ENCODE results near the gene P2RY12. TPM values are rescaled to one million over a fixed set of nuclear protein-coding genes. Genes with fewer than 3 reads are reported as not detected.

P2RY12 gene
- total and polyA plus RNA-seq, 4 donors: 0.16 to 3.0 (median 1.2) TPM

- no peak for TF ChIP-seq CTCF (IDR thresholded peaks at IDR 0.05; ENCODE audit: control extremely low read depth, extremely low read depth)
- Histone ChIP-seq H3K4me3 (no peak overlapping the region), H3K27ac (ENCODE audit: low read depth in 1 of 2, low read length in 1 of 2) (no peak overlapping the region), H3K4me1 (ENCODE audit: control insufficient read depth in 5 of 5, insufficient read depth in 5 of 5, low read length in 5 of 5) (no peaks in the 10 kb centered on the region), H3K27me3 (ENCODE audit: control insufficient read depth in 3 of 3, insufficient read depth in 3 of 3, low read length in 2 of 3) (no peaks in the 10 kb centered on the region), H3K9me3 (ENCODE audit: control insufficient read depth in 4 of 4, insufficient read depth in 3 of 4, low read length in 3 of 4) (no peaks in the 10 kb centered on the region), H3K36me3 (ENCODE audit: control insufficient read depth in 4 of 4, insufficient read depth in 4 of 4, low read length in 4 of 4) (no peaks in the 10 kb centered on the region), H3K9ac (ENCODE audit: insufficient read depth in 1 of 2, low read length in 2 of 2) (no peak overlapping the region)
- DNase-seq (no peak), ATAC-seq (ENCODE audit: insufficient read depth, low FRiP score) (no peak)
- 13 to 24% methylated on average over 1 of the region's 1 CpG for WGBS, 2 donors
These were observed 33.9 kb downstream of the P2RY12 start for GRCh38 chr3:151350656-151351055.

GRCh38 chr3:151347432-151347831, 37.1 kb downstream of the P2RY12 start:
- DNase-seq (peak in 1 of 3 donors; percentile 20), ATAC-seq (ENCODE audit: insufficient read depth, low FRiP score) (peak; percentile 66)
- Histone ChIP-seq H3K4me3 (no peak overlapping the region), H3K9ac (ENCODE audit: insufficient read depth in 1 of 2, low read length in 2 of 2) (no peak overlapping the region), H3K27ac (ENCODE audit: low read depth in 1 of 2, low read length in 1 of 2) (no peak overlapping the region), H3K9me3 (ENCODE audit: control insufficient read depth in 4 of 4, insufficient read depth in 3 of 4, low read length in 3 of 4) (no peaks in the 10 kb centered on the region), H3K36me3 (ENCODE audit: control insufficient read depth in 4 of 4, insufficient read depth in 4 of 4, low read length in 4 of 4) (no peaks in the 10 kb centered on the region), H3K27me3 (ENCODE audit: control insufficient read depth in 3 of 3, insufficient read depth in 3 of 3, low read length in 2 of 3) (no peaks in the 10 kb centered on the region), H3K4me1 (ENCODE audit: control insufficient read depth in 5 of 5, insufficient read depth in 5 of 5, low read length in 5 of 5) (no peaks in the 10 kb centered on the region)
- TF ChIP-seq CTCF (IDR thresholded peaks at IDR 0.05; ENCODE audit: control extremely low read depth, extremely low read depth): no peak
- WGBS, 2 donors: 33 to 54% methylated on average over 6 of the region's 6 CpGs

- H3K36me3 ChIP-seq (ENCODE audit: control insufficient read depth in 4 of 4, insufficient read depth in 4 of 4, low read length in 4 of 4): no peaks in the 10 kb centered on the region
- H3K27ac ChIP-seq (ENCODE audit: low read depth in 1 of 2, low read length in 1 of 2): peak overlapping the region in 1 of 2 donors; percentile 67
- no peak overlapping the region for H3K9ac ChIP-seq (ENCODE audit: insufficient read depth in 1 of 2, low read length in 2 of 2)
- DNase-seq (no peak), ATAC-seq (ENCODE audit: insufficient read depth, low FRiP score) (no peak)
- no peak overlapping the region for H3K4me3 ChIP-seq
- H3K9me3 ChIP-seq (ENCODE audit: control insufficient read depth in 4 of 4, insufficient read depth in 3 of 4, low read length in 3 of 4): no peaks in the 10 kb centered on the region
- 21 to 52% methylated on average over 3 of the region's 3 CpGs for WGBS, 2 donors
- TF ChIP-seq CTCF (IDR thresholded peaks at IDR 0.05; ENCODE audit: control extremely low read depth, extremely low read depth): no peak
- H3K27me3 ChIP-seq (ENCODE audit: control insufficient read depth in 3 of 3, insufficient read depth in 3 of 3, low read length in 2 of 3): no peaks in the 10 kb centered on the region
- H3K4me1 ChIP-seq (ENCODE audit: control insufficient read depth in 5 of 5, insufficient read depth in 5 of 5, low read length in 5 of 5): no peaks in the 10 kb centered on the region
These were observed 38.3 kb downstream of the P2RY12 start for GRCh38 chr3:151346292-151346691.

- Histone ChIP-seq H3K36me3 (ENCODE audit: control insufficient read depth in 4 of 4, insufficient read depth in 4 of 4, low read length in 4 of 4) (no peaks in the 10 kb centered on the region), H3K4me3 (no peak overlapping the region), H3K27ac (ENCODE audit: low read depth in 1 of 2, low read length in 1 of 2) (no peak overlapping the region), H3K9ac (ENCODE audit: insufficient read depth in 1 of 2, low read length in 2 of 2) (no peak overlapping the region), H3K9me3 (ENCODE audit: control insufficient read depth in 4 of 4, insufficient read depth in 3 of 4, low read length in 3 of 4) (no peaks in the 10 kb centered on the region), H3K27me3 (ENCODE audit: control insufficient read depth in 3 of 3, insufficient read depth in 3 of 3, low read length in 2 of 3) (no peaks in the 10 kb centered on the region), H3K4me1 (ENCODE audit: control insufficient read depth in 5 of 5, insufficient read depth in 5 of 5, low read length in 5 of 5) (no peaks in the 10 kb centered on the region)
- DNase-seq: peak in 2 of 3 donors; percentile 23 to 65
- WGBS, 2 donors: 52 to 56% methylated on average over 2 of the region's 2 CpGs
- peak; percentile 28 for ATAC-seq (ENCODE audit: insufficient read depth, low FRiP score)
- no peak for TF ChIP-seq CTCF (IDR thresholded peaks at IDR 0.05; ENCODE audit: control extremely low read depth, extremely low read depth)
These were observed 38.7 kb downstream of the P2RY12 start for GRCh38 chr3:151345859-151346258.

All from lung (tissue), 12 donors.